GM19023 (cell line): ENCODE data around the gene ATG7.
A peak's percentile ranks its signal among the peaks of the same experiment; 100 is the strongest.
"Not testable (repeated sequence)": the region's sequence is repeated elsewhere in the genome, so short reads cannot be mapped to it uniquely, and the experiment has no call there.

Source experiments
- ATAC-seq: cut with Tn5 transposase; IDR thresholded peaks from one replicate; pipeline ENCODE4 v1.9.1; 2021; ENCODE audit warnings: mild to moderate bottlenecking, moderate library complexity; ENCODE audit not compliant: unreplicated experiment

The ATG7 gene

GRCh38 chr3:11250902-11251806 lies 21.0 kb upstream of the ATG7 start:
- ATAC-seq = no peak

- no peak for ATAC-seq
Measured at GRCh38 chr3:11251807-11252176, 20.4 kb upstream of the ATG7 start.

GRCh38 chr3:11254876-11255275 lies 17.3 kb upstream of the ATG7 start:
- no peak for ATAC-seq

GRCh38 chr3:11255537-11255936 lies 16.7 kb upstream of the ATG7 start:
- not testable (repeated sequence) for ATAC-seq

GRCh38 chr3:11258958-11259357 lies 13.2 kb upstream of the ATG7 start:
- ATAC-seq = no peak

GRCh38 chr3:11260460-11260859 lies 11.7 kb upstream of the ATG7 start:
- no peak for ATAC-seq

GRCh38 chr3:11269007-11269406 lies 3.2 kb upstream of the ATG7 start:
- ATAC-seq = no peak

- ATAC-seq = no peak
Measured at GRCh38 chr3:11272906-11273574, 843 bp downstream of the ATG7 start.

- ATAC-seq = no peak
Measured at GRCh38 chr3:11273891-11274291, 1.7 kb downstream of the ATG7 start.

GRCh38 chr3:11274566-11275142 lies 2.5 kb downstream of the ATG7 start:
- ATAC-seq = no peak

GRCh38 chr3:11275926-11276325 lies 3.7 kb downstream of the ATG7 start:
- no peak for ATAC-seq

- no peak for ATAC-seq
Measured at GRCh38 chr3:11276901-11277300, 4.7 kb downstream of the ATG7 start.

- ATAC-seq = no peak
Measured at GRCh38 chr3:11282250-11283138, 10.3 kb downstream of the ATG7 start.

- ATAC-seq = no peak
Measured at GRCh38 chr3:11283139-11283475, 10.9 kb downstream of the ATG7 start.

- ATAC-seq = no peak
Measured at GRCh38 chr3:11284011-11284410, 11.8 kb downstream of the ATG7 start.

GRCh38 chr3:11285471-11285870 lies 13.3 kb downstream of the ATG7 start:
- ATAC-seq = no peak

GRCh38 chr3:11287404-11287803 lies 15.2 kb downstream of the ATG7 start:
- ATAC-seq = no peak

GRCh38 chr3:11288021-11288491 lies 15.9 kb downstream of the ATG7 start:
- ATAC-seq = no peak

- ATAC-seq = peak; percentile 69
Measured at GRCh38 chr3:11288786-11289637, 16.8 kb downstream of the ATG7 start.

GRCh38 chr3:11289864-11290263 lies 17.7 kb downstream of the ATG7 start:
- ATAC-seq = no peak
